ENCODE results near the gene ZFPM1. TPM values are rescaled to one million over a fixed set of nuclear protein-coding genes. Genes with fewer than 3 reads are reported as not detected.
"Not testable (repeated sequence)": the region's sequence is repeated elsewhere in the genome, so short reads cannot be mapped to it uniquely, and the experiment has no call there.

Gene ZFPM1
- total RNA-seq, 1 donor from 2014 or later: 0.52 TPM

GRCh38 chr16:88470696-88471095, 17.6 kb downstream of the ZFPM1 start:
- not testable (repeated sequence) for H3K4me1 ChIP-seq (ENCODE audit: control insufficient read depth in 3 of 3, insufficient read depth in 3 of 3, low read length in 3 of 3); H3K9ac ChIP-seq (ENCODE audit: low read depth in 1 of 3, low read length in 3 of 3); H3K9me3 ChIP-seq (ENCODE audit: control insufficient read depth in 3 of 3, low read length in 3 of 3); H3K4me3 ChIP-seq (ENCODE audit: low read length in 3 of 3); H3K36me3 ChIP-seq (ENCODE audit: control insufficient read depth in 3 of 3, insufficient read depth in 3 of 3, low read length in 3 of 3); H3K27ac ChIP-seq (ENCODE audit: low read depth, low read length)
- peaks cover 7 to 21% (median 12%) of the 10 kb centered on the region in 3 donors for H3K27me3 ChIP-seq (ENCODE audit: control insufficient read depth in 3 of 3, insufficient read depth in 3 of 3, low read length in 3 of 3)

DNA sequence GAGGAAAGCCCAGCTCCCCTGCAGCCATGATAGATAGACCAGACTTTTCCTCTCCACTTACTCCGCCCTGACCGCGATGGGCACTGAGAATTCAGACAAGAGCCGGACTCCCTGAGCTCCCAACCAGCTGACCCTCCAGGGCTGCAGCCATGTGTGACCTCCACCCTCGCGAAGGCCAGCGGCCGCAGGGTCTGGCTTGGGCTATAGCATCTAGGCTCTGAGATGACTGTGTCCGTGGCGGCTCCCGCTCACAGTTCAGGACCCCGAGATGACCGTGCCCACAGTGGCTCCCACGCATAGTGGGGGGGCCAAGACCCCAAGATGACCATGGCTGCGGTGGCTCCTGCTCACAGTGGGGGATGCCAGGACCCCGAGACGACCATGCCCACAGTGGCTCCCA, 18.0 kb downstream of the ZFPM1 start:
- Histone ChIP-seq H3K9ac (ENCODE audit: low read depth in 1 of 3, low read length in 3 of 3) (no peak overlapping the region), H3K9me3 (ENCODE audit: control insufficient read depth in 3 of 3, low read length in 3 of 3) (no peaks in the 10 kb centered on the region), H3K4me3 (ENCODE audit: low read length in 3 of 3) (no peak overlapping the region), H3K27me3 (ENCODE audit: control insufficient read depth in 3 of 3, insufficient read depth in 3 of 3, low read length in 3 of 3) (peaks cover 10 to 21% (median 11%) of the 10 kb centered on the region in 3 donors), H3K4me1 (ENCODE audit: control insufficient read depth in 3 of 3, insufficient read depth in 3 of 3, low read length in 3 of 3) (no peaks in the 10 kb centered on the region), H3K36me3 (ENCODE audit: control insufficient read depth in 3 of 3, insufficient read depth in 3 of 3, low read length in 3 of 3) (no peaks in the 10 kb centered on the region), H3K27ac (ENCODE audit: low read depth, low read length) (no peak overlapping the region)

- H3K4me3 ChIP-seq (ENCODE audit: low read length in 3 of 3): no peak overlapping the region
- no peaks in the 10 kb centered on the region for H3K36me3 ChIP-seq (ENCODE audit: control insufficient read depth in 3 of 3, insufficient read depth in 3 of 3, low read length in 3 of 3)
- H3K27ac ChIP-seq (ENCODE audit: low read depth, low read length): no peak overlapping the region
- no peak overlapping the region for H3K9ac ChIP-seq (ENCODE audit: low read depth in 1 of 3, low read length in 3 of 3)
- H3K4me1 ChIP-seq (ENCODE audit: control insufficient read depth in 3 of 3, insufficient read depth in 3 of 3, low read length in 3 of 3): no peaks in the 10 kb centered on the region
- H3K27me3 ChIP-seq (ENCODE audit: control insufficient read depth in 3 of 3, insufficient read depth in 3 of 3, low read length in 3 of 3): peaks cover 11 to 17% (median 11%) of the 10 kb centered on the region in 3 donors
- no peaks in the 10 kb centered on the region for H3K9me3 ChIP-seq (ENCODE audit: control insufficient read depth in 3 of 3, low read length in 3 of 3)
Observed at GRCh38 chr16:88471575-88471974, 18.5 kb downstream of the ZFPM1 start.

- H3K9ac ChIP-seq (ENCODE audit: low read depth in 1 of 3, low read length in 3 of 3): no peak overlapping the region
- H3K4me1 ChIP-seq (ENCODE audit: control insufficient read depth in 3 of 3, insufficient read depth in 3 of 3, low read length in 3 of 3): no peaks in the 10 kb centered on the region
- no peak overlapping the region for H3K4me3 ChIP-seq (ENCODE audit: low read length in 3 of 3)
- H3K36me3 ChIP-seq (ENCODE audit: control insufficient read depth in 3 of 3, insufficient read depth in 3 of 3, low read length in 3 of 3): no peaks in the 10 kb centered on the region
- no peaks in the 10 kb centered on the region for H3K9me3 ChIP-seq (ENCODE audit: control insufficient read depth in 3 of 3, low read length in 3 of 3)
- H3K27ac ChIP-seq (ENCODE audit: low read depth, low read length): no peak overlapping the region
- H3K27me3 ChIP-seq (ENCODE audit: control insufficient read depth in 3 of 3, insufficient read depth in 3 of 3, low read length in 3 of 3): peaks cover 11 to 17% (median 14%) of the 10 kb centered on the region in 3 donors
Observed at GRCh38 chr16:88472069-88472468, 19.0 kb downstream of the ZFPM1 start.

- Histone ChIP-seq H3K27me3 (ENCODE audit: control insufficient read depth in 3 of 3, insufficient read depth in 3 of 3, low read length in 3 of 3) (peaks cover 9 to 13% (median 11%) of the 10 kb centered on the region in 3 donors), H3K36me3 (ENCODE audit: control insufficient read depth in 3 of 3, insufficient read depth in 3 of 3, low read length in 3 of 3) (no peaks in the 10 kb centered on the region), H3K4me1 (ENCODE audit: control insufficient read depth in 3 of 3, insufficient read depth in 3 of 3, low read length in 3 of 3) (no peaks in the 10 kb centered on the region), H3K27ac (ENCODE audit: low read depth, low read length) (no peak overlapping the region), H3K9me3 (ENCODE audit: control insufficient read depth in 3 of 3, low read length in 3 of 3) (no peaks in the 10 kb centered on the region), H3K9ac (ENCODE audit: low read depth in 1 of 3, low read length in 3 of 3) (no peak overlapping the region), H3K4me3 (ENCODE audit: low read length in 3 of 3) (no peak overlapping the region)
Observed at GRCh38 chr16:88472637-88473205, 19.6 kb downstream of the ZFPM1 start.

GRCh38 chr16:88473666-88474534, 20.8 kb downstream of the ZFPM1 start:
- Histone ChIP-seq H3K4me1 (ENCODE audit: control insufficient read depth in 3 of 3, insufficient read depth in 3 of 3, low read length in 3 of 3) (no peaks in the 10 kb centered on the region), H3K36me3 (ENCODE audit: control insufficient read depth in 3 of 3, insufficient read depth in 3 of 3, low read length in 3 of 3) (no peaks in the 10 kb centered on the region), H3K4me3 (ENCODE audit: low read length in 3 of 3) (no peak overlapping the region), H3K27ac (ENCODE audit: low read depth, low read length) (no peak overlapping the region), H3K9me3 (ENCODE audit: control insufficient read depth in 3 of 3, low read length in 3 of 3) (no peaks in the 10 kb centered on the region), H3K9ac (ENCODE audit: low read depth in 1 of 3, low read length in 3 of 3) (no peak overlapping the region), H3K27me3 (ENCODE audit: control insufficient read depth in 3 of 3, insufficient read depth in 3 of 3, low read length in 3 of 3) (peaks cover 8 to 13% (median 9%) of the 10 kb centered on the region in 3 donors)

DNA sequence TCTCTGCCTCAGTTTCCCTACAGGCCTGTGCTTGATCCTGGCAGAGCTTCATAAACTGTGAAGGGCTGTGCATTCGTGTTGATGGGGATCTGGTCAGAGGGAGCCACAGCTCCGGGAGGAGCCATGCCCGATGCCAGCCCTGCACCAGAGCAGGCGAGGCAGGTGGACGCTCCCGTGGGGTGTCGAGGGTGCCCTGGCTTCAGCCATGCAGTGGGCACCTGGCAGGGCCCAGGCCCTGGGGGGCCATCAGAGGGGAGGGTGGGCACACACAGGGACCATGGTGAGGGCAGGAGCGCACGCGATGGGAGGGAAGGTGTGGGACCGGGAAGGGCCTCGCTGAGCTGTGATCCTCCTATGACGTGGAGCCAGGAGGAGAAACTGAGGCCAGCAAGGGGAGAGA, 22.0 kb downstream of the ZFPM1 start:
- Histone ChIP-seq H3K9ac (ENCODE audit: low read depth in 1 of 3, low read length in 3 of 3) (no peak overlapping the region), H3K9me3 (ENCODE audit: control insufficient read depth in 3 of 3, low read length in 3 of 3) (no peaks in the 10 kb centered on the region), H3K4me3 (ENCODE audit: low read length in 3 of 3) (no peak overlapping the region), H3K27ac (ENCODE audit: low read depth, low read length) (no peak overlapping the region), H3K4me1 (ENCODE audit: control insufficient read depth in 3 of 3, insufficient read depth in 3 of 3, low read length in 3 of 3) (no peaks in the 10 kb centered on the region), H3K27me3 (ENCODE audit: control insufficient read depth in 3 of 3, insufficient read depth in 3 of 3, low read length in 3 of 3) (peaks cover 4 to 13% (median 10%) of the 10 kb centered on the region in 3 donors), H3K36me3 (ENCODE audit: control insufficient read depth in 3 of 3, insufficient read depth in 3 of 3, low read length in 3 of 3) (no peaks in the 10 kb centered on the region)

DNA sequence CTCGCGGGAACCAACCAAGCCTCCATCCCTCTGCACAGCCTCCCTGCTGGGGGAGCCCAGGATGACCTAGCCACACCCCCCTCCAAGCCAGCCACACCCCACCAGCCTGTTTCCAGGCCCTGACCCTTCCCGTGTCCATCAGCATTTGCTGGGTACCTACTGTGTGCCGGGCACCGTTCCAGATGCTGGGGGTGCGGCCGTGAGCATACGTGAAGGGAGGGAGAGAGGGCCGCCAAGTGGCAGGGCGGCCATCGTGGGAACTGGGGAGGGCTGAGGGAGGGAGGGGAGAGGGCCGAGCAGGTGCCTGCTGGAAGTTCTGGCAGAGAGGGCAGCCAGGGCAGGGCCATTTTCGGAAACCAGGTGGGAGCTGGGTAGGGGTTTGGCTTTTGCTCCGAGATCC, 23.1 kb downstream of the ZFPM1 start:
- H3K4me3 ChIP-seq (ENCODE audit: low read length in 3 of 3): no peak overlapping the region
- H3K9me3 ChIP-seq (ENCODE audit: control insufficient read depth in 3 of 3, low read length in 3 of 3): no peaks in the 10 kb centered on the region
- no peak overlapping the region for H3K9ac ChIP-seq (ENCODE audit: low read depth in 1 of 3, low read length in 3 of 3)
- peaks cover 4 to 17% (median 16%) of the 10 kb centered on the region in 3 donors for H3K27me3 ChIP-seq (ENCODE audit: control insufficient read depth in 3 of 3, insufficient read depth in 3 of 3, low read length in 3 of 3)
- no peaks in the 10 kb centered on the region for H3K36me3 ChIP-seq (ENCODE audit: control insufficient read depth in 3 of 3, insufficient read depth in 3 of 3, low read length in 3 of 3)
- no peak overlapping the region for H3K27ac ChIP-seq (ENCODE audit: low read depth, low read length)
- no peaks in the 10 kb centered on the region for H3K4me1 ChIP-seq (ENCODE audit: control insufficient read depth in 3 of 3, insufficient read depth in 3 of 3, low read length in 3 of 3)

- H3K9ac ChIP-seq (ENCODE audit: low read depth in 1 of 3, low read length in 3 of 3): no peak overlapping the region
- H3K4me3 ChIP-seq (ENCODE audit: low read length in 3 of 3): no peak overlapping the region
- H3K9me3 ChIP-seq (ENCODE audit: control insufficient read depth in 3 of 3, low read length in 3 of 3): no peaks in the 10 kb centered on the region
- H3K27ac ChIP-seq (ENCODE audit: low read depth, low read length): no peak overlapping the region
- peaks cover 6 to 20% (median 18%) of the 10 kb centered on the region in 3 donors for H3K27me3 ChIP-seq (ENCODE audit: control insufficient read depth in 3 of 3, insufficient read depth in 3 of 3, low read length in 3 of 3)
- H3K4me1 ChIP-seq (ENCODE audit: control insufficient read depth in 3 of 3, insufficient read depth in 3 of 3, low read length in 3 of 3): no peaks in the 10 kb centered on the region
- H3K36me3 ChIP-seq (ENCODE audit: control insufficient read depth in 3 of 3, insufficient read depth in 3 of 3, low read length in 3 of 3): no peaks in the 10 kb centered on the region
Observed at GRCh38 chr16:88476817-88477397, 23.8 kb downstream of the ZFPM1 start.
